Vagina (tissue), 2 donors: ENCODE results near the gene C6orf47.

Experiments
- CTCF ChIP-seq, 3 experiments: fragments of 450-650 bp in 2 of 3; fragments of 200-600 bp in 1 of 3; sonication (generic) in 1 of 3; IDR thresholded peaks; one replicate each; pipeline ENCODE4 v1.5.1; 2017 to 2019; ENCODE audit warnings: antibody characterized with exemption in 3 of 3, mild to moderate bottlenecking in 2 of 3, moderate library complexity in 2 of 3
- POLR2A ChIP-seq, 2 donors: fragments of 450-650 bp; IDR thresholded peaks; one replicate each; pipeline ENCODE4 v1.6.1; 2017; ENCODE audit warnings: antibody characterized with exemption in 2 of 2, mild to moderate bottlenecking in 2 of 2, moderate library complexity in 2 of 2

GRCh38 chr6:31690231-31691077, 29.9 kb upstream of the C6orf47 start:
- TF ChIP-seq POLR2A (IDR thresholded peaks at IDR 0.05) (no peak), CTCF (IDR thresholded peaks at IDR 0.05) (no peak)
